EH (cell line): Measurements from ENCODE around the gene ENPP7.

Source experiments
- DNase-seq: peaks from one replicate; pipeline ENCODE4 v3.0.0-alpha.2; 2015; ENCODE audit warnings: low read depth

The ENPP7 gene

GRCh38 chr17:79730769-79731483, at the start of gene ENPP7:
ENPP7 (plus strand) TSS chr17:79730943; CDS start chr17:79731140, 197 bp downstream.
- no peak for DNase-seq

- no peak for DNase-seq
These were observed 49.6 kb upstream of the ENPP7 start for GRCh38 chr17:79681101-79681621.

- no peak for DNase-seq
These were observed 49.0 kb upstream of the ENPP7 start for GRCh38 chr17:79681628-79682261.

GRCh38 chr17:79683365-79683764, 47.4 kb upstream of the ENPP7 start:
- no peak for DNase-seq

GRCh38 chr17:79684132-79684985, 46.4 kb upstream of the ENPP7 start:
- DNase-seq = no peak

- DNase-seq = no peak
These were observed 45.6 kb upstream of the ENPP7 start for GRCh38 chr17:79685121-79685520.

- no peak for DNase-seq
These were observed 44.3 kb upstream of the ENPP7 start for GRCh38 chr17:79686476-79686875.

- DNase-seq = no peak
These were observed 40.3 kb upstream of the ENPP7 start for GRCh38 chr17:79690466-79690865.

- no peak for DNase-seq
These were observed 39.5 kb upstream of the ENPP7 start for GRCh38 chr17:79690988-79691836.

GRCh38 chr17:79691931-79692330, 38.8 kb upstream of the ENPP7 start:
- no peak for DNase-seq

GRCh38 chr17:79693419-79693818, 37.3 kb upstream of the ENPP7 start:
- DNase-seq = no peak

- no peak for DNase-seq
These were observed 35.4 kb upstream of the ENPP7 start for GRCh38 chr17:79695293-79695790.

- DNase-seq = peak; percentile 48
These were observed 34.7 kb upstream of the ENPP7 start for GRCh38 chr17:79695797-79696609.

GRCh38 chr17:79696610-79696982, 34.1 kb upstream of the ENPP7 start:
- DNase-seq = no peak

- no peak for DNase-seq
These were observed 32.4 kb upstream of the ENPP7 start for GRCh38 chr17:79698146-79698846.

GRCh38 chr17:79699386-79700036, 31.2 kb upstream of the ENPP7 start:
- DNase-seq = no peak

GRCh38 chr17:79700592-79700991, 30.2 kb upstream of the ENPP7 start:
- DNase-seq = no peak

GRCh38 chr17:79702034-79702433, 28.7 kb upstream of the ENPP7 start:
- no peak for DNase-seq

GRCh38 chr17:79702550-79703236, 28.1 kb upstream of the ENPP7 start:
- no peak for DNase-seq
